GM10847 (cell line): ENCODE measurements around the gene OR52L1.

ENCODE experiments used
- POLR2A ChIP-seq: IDR thresholded peaks from 2 replicates; pipeline ENCODE4 v1.6.1; 2011; ENCODE audit not compliant: insufficient read length; ENCODE audit errors: extremely low read depth

OR52L1 gene

GRCh38 chr11:5986885-5987284 lies at the start of gene OR52L1:
OR52L1 (minus strand) TSS chr11:5986985; CDS start chr11:5986930, 55 bp downstream.
- TF ChIP-seq POLR2A = no peak

DNA sequence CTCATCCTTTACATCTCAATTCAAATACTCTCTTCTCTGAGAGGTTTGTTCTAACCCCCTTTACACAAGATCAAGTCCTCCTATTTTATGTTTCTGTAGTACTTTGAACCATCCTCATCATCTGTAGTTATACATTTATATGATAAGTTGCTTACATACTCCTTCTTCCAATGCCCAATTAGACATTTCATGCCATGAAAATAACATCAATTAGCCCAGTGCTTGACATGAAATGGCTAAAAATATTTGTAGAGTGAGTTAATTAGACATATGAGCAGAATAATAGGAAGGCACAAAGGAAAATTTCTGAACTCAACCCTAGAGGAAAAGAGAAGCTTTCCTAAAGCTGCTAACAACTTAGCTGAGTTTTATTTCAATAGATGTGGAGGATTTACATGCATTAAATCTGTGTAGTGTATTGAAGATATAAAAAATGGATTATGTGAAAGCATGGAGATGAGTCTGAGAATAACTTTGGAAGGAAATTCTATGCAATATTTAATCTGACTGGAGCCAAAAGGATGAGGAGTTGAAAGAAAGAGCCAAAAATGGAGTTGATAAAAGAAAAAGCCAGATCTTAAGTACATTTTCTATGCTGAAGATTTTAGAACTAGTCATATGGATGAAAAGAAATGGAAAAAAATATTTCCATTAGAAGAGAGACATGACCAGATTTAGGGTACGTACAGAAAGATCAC lies 44.1 kb upstream of the OR52L1 start, which contains the start of gene OR56A1:
Gene OR56A1, minus strand, starts transcription at position 51 of the 698 bp plus-strand sequence. CDS start 3,066 bp downstream, outside the sequence.
- no peak for TF ChIP-seq POLR2A

DNA sequence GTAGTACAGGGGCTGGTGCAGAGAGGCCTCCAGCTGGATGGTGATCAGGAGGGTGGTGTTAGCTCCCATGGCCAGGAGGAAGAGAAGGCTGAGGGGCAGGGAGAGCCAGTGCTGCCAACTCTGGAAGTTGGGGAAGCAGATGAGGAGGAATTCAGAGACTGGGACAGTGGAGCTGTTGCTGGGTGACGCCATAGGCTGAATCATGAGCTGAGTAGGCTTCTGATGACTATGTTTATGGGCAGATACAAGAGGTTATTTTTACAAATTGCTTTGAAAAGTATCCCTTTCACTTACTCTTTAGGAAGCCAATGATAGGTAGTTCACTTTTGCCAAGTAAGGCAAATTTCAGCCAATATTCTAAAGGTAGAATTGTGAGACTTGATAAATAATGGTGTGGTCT lies 40.7 kb upstream of the OR52L1 start:
- no peak for TF ChIP-seq POLR2A

GRCh38 chr11:6025056-6025455 lies 38.3 kb upstream of the OR52L1 start:
- no peak for TF ChIP-seq POLR2A

DNA sequence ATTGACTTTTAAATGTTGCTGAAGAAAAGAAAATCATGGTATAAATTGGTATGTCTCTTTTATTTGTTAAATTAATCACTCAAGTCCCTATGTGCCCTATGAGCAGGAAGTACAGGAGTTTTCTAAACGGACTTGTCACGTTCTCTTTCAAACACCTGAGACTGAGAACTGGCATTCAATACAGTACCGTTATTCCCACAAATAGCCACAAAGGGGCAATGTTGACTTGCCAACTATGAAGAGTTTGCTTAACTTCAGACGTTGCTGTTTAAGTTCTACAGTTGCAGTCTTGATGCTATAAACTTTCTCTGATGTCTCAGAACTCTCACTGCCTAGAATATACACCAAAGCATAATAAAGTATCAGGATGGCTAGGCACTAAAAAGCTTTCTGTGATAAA lies 36.2 kb upstream of the OR52L1 start:
- TF ChIP-seq POLR2A = no peak

- no peak for TF ChIP-seq POLR2A
These were observed 26.3 kb upstream of the OR52L1 start for GRCh38 chr11:6013042-6013441.

DNA sequence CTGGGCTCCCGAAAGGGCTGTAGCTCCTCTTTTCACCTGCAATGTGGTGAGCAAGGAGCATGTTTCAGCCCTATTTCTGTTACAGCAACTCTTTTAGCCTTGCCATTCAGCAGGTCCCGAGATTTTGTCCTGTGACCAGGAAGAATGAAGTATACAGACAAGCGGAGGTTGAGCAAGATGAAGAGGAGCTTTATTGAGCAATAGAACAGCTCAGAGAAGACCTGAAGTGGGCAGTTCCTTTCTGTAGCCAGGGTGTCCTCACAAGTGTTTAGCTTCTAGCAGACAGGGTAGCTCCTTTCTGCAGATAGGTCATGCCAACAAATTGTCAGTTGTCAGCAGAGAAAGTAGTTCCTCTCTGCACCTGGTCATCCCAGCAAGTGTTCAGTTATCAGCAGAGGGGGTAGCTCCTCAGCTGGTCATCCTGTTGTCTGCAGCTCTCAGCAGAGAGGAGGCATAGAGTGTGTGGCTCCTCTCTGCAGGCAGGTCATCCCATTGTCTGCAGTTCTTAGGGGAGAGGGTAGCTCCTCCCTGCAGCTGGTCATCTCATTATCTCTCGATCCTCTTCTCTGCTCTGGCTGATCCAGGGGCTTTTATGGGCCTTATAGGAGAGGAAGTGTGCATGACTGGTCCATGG lies 25.4 kb upstream of the OR52L1 start:
- TF ChIP-seq POLR2A = no peak

DNA sequence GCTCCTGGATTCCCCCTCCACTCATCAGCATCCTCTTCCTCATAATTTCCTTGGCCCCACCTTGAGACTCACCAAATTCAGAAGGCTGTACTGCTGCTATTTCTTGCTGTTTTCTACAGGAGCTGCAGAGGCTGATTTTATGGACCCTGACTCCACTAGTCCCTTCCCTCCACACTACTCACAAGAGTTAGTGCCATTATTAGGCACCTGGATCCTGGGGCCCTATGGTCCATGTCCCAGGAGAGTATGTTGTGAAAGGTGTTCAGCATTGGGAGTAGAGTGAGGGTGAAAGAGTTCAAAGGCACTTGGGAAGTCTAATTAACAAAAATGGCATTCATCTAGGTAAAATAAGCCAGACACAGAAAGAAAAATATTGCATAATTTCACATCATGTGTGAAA lies 20.1 kb upstream of the OR52L1 start, which contains the start of gene OR56A4:
Gene OR56A4, minus strand, starts transcription at position 101 of the 400 bp plus-strand sequence. CDS start 3,954 bp downstream, outside the sequence.
- TF ChIP-seq POLR2A = no peak

GRCh38 chr11:6006395-6006794 lies 19.6 kb upstream of the OR52L1 start:
- no peak for TF ChIP-seq POLR2A

DNA sequence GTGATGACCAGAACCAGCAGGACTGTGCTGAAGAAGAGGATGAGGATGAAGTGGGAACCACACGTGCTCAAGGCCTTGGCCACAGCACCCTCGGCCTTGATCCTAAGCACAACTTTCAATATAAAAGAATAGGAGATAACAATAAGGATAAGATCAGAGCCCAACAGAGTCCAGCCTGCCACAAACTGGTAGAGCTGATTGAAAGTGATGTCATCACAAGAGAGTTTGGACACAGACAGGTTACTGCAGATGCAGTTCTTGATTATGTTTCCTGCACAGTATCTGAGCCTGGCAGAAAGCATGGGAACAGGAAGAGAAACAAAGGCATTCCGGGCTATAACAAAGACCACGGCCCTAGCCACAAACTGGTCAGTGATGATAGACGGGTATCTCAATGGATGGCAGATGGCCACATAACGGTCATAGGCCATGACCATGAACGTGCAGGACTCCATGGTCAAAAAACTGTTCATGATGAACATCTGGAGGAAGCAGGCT lies 15.5 kb upstream of the OR52L1 start:
- TF ChIP-seq POLR2A = no peak

DNA sequence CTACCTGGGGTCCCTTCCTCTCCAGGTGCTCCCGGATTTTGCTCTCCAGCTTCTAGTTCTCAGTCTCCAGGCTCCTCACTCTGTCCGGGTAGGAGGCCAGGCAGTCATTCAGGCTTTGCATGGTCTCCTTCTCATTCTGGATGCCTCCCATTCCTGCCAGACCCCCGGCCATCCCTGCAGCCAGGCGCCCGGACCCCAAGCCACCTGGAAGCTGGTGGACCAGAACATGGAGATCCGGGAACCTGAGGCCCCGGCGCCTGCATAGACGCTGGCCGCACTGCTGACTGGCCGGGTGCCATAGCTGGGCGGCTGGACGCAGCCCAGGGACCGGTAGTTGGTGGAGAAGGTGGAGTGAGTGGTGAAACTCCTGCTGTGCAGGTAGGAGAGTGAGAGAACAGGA lies 8.0 kb upstream of the OR52L1 start:
- no peak for TF ChIP-seq POLR2A

- no peak for TF ChIP-seq POLR2A
These were observed 5.9 kb upstream of the OR52L1 start for GRCh38 chr11:5992604-5993251.

DNA sequence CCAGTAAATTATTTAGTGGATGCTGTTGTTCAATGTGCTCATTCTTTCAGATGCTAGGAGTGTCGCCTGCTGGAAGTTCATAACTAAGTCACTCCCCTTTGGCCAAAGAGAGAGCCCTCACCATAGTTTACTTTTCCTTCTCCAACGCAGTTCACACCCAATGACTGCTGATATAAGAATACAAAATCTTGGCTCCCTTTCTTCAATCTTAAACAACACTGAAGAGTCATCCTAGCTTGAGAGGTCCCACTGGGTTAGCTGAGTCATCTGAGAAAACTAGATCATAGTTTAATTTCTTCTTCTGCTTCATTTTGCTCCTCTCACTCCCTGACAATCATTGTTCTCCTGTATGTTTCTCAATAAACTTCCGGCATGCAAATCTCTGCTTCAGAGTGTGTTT lies 5.4 kb upstream of the OR52L1 start:
- TF ChIP-seq POLR2A = no peak

DNA sequence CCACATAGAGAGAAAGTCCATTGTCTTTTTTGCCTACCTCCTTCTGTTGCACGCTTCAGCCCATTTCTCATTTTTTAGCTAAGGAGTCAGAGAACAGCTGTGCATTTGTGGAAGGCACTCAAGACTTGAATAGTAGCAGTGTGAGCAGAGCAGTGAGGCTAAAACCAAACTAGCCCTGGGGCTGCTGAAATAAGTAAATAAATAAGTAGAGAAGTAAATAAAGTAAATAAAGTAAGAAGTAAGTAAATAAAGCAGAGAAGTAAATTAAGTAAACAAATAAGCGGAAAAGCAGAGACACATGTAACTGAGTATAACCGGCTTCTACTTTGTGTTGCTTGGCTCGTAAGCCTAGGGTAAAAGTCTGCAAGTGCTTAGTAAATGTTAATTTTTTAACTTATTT lies 2.4 kb upstream of the OR52L1 start:
- TF ChIP-seq POLR2A = no peak

- no peak for TF ChIP-seq POLR2A
These were observed 3.3 kb downstream of the OR52L1 start for GRCh38 chr11:5983443-5983842.

DNA sequence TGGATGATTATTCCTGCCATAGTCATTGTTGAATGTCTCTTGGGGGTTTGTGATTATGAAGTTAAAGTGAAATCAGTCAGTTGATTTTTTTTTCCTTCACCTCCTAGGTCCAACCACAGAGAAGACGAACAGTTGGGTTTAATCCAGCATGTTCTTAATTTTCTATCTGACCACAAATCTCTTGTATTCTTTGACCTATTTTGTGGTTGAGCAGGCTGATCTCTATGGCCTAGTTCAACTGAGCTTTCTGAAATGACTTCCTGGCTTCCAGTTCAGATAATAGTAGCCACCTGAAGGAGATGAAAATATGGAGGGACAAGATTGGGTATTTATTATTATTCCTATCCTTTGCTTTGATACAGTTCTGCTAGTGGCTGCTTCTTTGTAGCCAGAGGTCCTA lies 13.3 kb downstream of the OR52L1 start:
- no peak for TF ChIP-seq POLR2A

GRCh38 chr11:5968394-5968793 lies 18.4 kb downstream of the OR52L1 start, which contains the start of gene OR56A5:
OR56A5 (minus strand) TSS chr11:5968494; CDS start chr11:5968494, 0 bp downstream.
- no peak for TF ChIP-seq POLR2A
